ENCODE data around the gene SPATS1. TPM values are rescaled to one million over a fixed set of nuclear protein-coding genes. Genes with fewer than 3 reads are reported as not detected.
"Not testable (repeated sequence)": the region's sequence is repeated elsewhere in the genome, so short reads cannot be mapped to it uniquely, and the experiment has no call there.

Gene SPATS1
- total RNA-seq, 1 donor from 2014 or later, result not detected

- no peaks in the 10 kb centered on the region for H3K36me3 Mint-ChIP-seq (ENCODE audit: low read depth)
Observed at GRCh38 chr6:44316481-44316880, 26.0 kb upstream of the SPATS1 start.

GRCh38 chr6:44317136-44317631 is 25.3 kb upstream of the SPATS1 start:
- H3K9me3 Mint-ChIP-seq (ENCODE audit: low read depth); H3K27ac Mint-ChIP-seq (ENCODE audit: unreplicated experiment); H3K4me3 Mint-ChIP-seq (ENCODE audit: unreplicated experiment): not testable (repeated sequence)

More at GRCh38 chr6:44316481-44316880, 26.0 kb upstream of the SPATS1 start:
- TF ChIP-seq CTCF (IDR thresholded peaks at IDR 0.05), result no peak
- Mint-ChIP-seq H3K4me1 (ENCODE audit: low read depth) (peaks cover 16% of the 10 kb centered on the region), H3K27ac (ENCODE audit: unreplicated experiment) (no peak overlapping the region), H3K9me3 (ENCODE audit: low read depth) (no peaks in the 10 kb centered on the region), H3K4me3 (ENCODE audit: unreplicated experiment) (no peak overlapping the region), H3K27me3 (ENCODE audit: low read depth) (peaks cover 44% of the 10 kb centered on the region)
- no peak for DNase-seq (ENCODE audit: low spot score)

GRCh38 chr6:44321210-44321609 is 21.2 kb upstream of the SPATS1 start:
- Mint-ChIP-seq H3K9me3 (ENCODE audit: low read depth) (no peaks in the 10 kb centered on the region), H3K4me1 (ENCODE audit: low read depth) (no peaks in the 10 kb centered on the region), H3K27me3 (ENCODE audit: low read depth) (peaks cover 40% of the 10 kb centered on the region), H3K4me3 (ENCODE audit: unreplicated experiment) (no peak overlapping the region), H3K27ac (ENCODE audit: unreplicated experiment) (no peak overlapping the region), H3K36me3 (ENCODE audit: low read depth) (no peaks in the 10 kb centered on the region)
- no peak for DNase-seq (ENCODE audit: low spot score)
- TF ChIP-seq CTCF (IDR thresholded peaks at IDR 0.05), result no peak

More at GRCh38 chr6:44317136-44317631, 25.3 kb upstream of the SPATS1 start:
- H3K4me1 Mint-ChIP-seq (ENCODE audit: low read depth); DNase-seq (ENCODE audit: low spot score); H3K36me3 Mint-ChIP-seq (ENCODE audit: low read depth): not testable (repeated sequence)
- peaks cover 45% of the 10 kb centered on the region for H3K27me3 Mint-ChIP-seq (ENCODE audit: low read depth)

GRCh38 chr6:44327096-44327495 is 15.4 kb upstream of the SPATS1 start:
- Mint-ChIP-seq H3K27ac (ENCODE audit: unreplicated experiment) (no peak overlapping the region), H3K36me3 (ENCODE audit: low read depth) (no peaks in the 10 kb centered on the region), H3K9me3 (ENCODE audit: low read depth) (no peaks in the 10 kb centered on the region), H3K4me3 (ENCODE audit: unreplicated experiment) (no peak overlapping the region), H3K27me3 (ENCODE audit: low read depth) (peaks cover 37% of the 10 kb centered on the region), H3K4me1 (ENCODE audit: low read depth) (no peaks in the 10 kb centered on the region)
- DNase-seq (ENCODE audit: low spot score), result no peak
- no peak for TF ChIP-seq CTCF (IDR thresholded peaks at IDR 0.05)

- H3K9me3 Mint-ChIP-seq (ENCODE audit: low read depth), result no peaks in the 10 kb centered on the region
- H3K27ac Mint-ChIP-seq (ENCODE audit: unreplicated experiment), result no peak overlapping the region
- no peak for DNase-seq (ENCODE audit: low spot score)
- no peak for TF ChIP-seq CTCF (IDR thresholded peaks at IDR 0.05)
- H3K4me3 Mint-ChIP-seq (ENCODE audit: unreplicated experiment), result no peak overlapping the region
- H3K4me1 Mint-ChIP-seq (ENCODE audit: low read depth), result no peaks in the 10 kb centered on the region
- H3K27me3 Mint-ChIP-seq (ENCODE audit: low read depth), result peaks cover 43% of the 10 kb centered on the region
- H3K36me3 Mint-ChIP-seq (ENCODE audit: low read depth), result no peaks in the 10 kb centered on the region
Observed at GRCh38 chr6:44327760-44328159, 14.7 kb upstream of the SPATS1 start.

GRCh38 chr6:44328203-44328602 is 14.2 kb upstream of the SPATS1 start:
- not testable (repeated sequence) for H3K27ac Mint-ChIP-seq (ENCODE audit: unreplicated experiment); H3K4me3 Mint-ChIP-seq (ENCODE audit: unreplicated experiment); H3K36me3 Mint-ChIP-seq (ENCODE audit: low read depth); H3K4me1 Mint-ChIP-seq (ENCODE audit: low read depth); H3K9me3 Mint-ChIP-seq (ENCODE audit: low read depth); DNase-seq (ENCODE audit: low spot score)
- H3K27me3 Mint-ChIP-seq (ENCODE audit: low read depth), result peaks cover 46% of the 10 kb centered on the region
